HG03432 (cell line): ENCODE results near the gene ABCA4.

Experiments used
- ATAC-seq: cut with Tn5 transposase; IDR thresholded peaks from one replicate; pipeline ENCODE4 v1.9.1; 2021; ENCODE audit warnings: mild to moderate bottlenecking, moderate library complexity; ENCODE audit not compliant: unreplicated experiment

Gene ABCA4

GRCh38 chr1:94105581-94105952, 15.4 kb downstream of the ABCA4 start:
- no peak for ATAC-seq

GRCh38 chr1:94104776-94105580, 16.0 kb downstream of the ABCA4 start:
- ATAC-seq = no peak

GRCh38 chr1:94104127-94104684, 16.7 kb downstream of the ABCA4 start:
- no peak for ATAC-seq

- no peak for ATAC-seq
These were observed 17.3 kb downstream of the ABCA4 start for GRCh38 chr1:94103608-94104007.

GRCh38 chr1:94101613-94102525, 19.1 kb downstream of the ABCA4 start:
- no peak for ATAC-seq

DNA sequence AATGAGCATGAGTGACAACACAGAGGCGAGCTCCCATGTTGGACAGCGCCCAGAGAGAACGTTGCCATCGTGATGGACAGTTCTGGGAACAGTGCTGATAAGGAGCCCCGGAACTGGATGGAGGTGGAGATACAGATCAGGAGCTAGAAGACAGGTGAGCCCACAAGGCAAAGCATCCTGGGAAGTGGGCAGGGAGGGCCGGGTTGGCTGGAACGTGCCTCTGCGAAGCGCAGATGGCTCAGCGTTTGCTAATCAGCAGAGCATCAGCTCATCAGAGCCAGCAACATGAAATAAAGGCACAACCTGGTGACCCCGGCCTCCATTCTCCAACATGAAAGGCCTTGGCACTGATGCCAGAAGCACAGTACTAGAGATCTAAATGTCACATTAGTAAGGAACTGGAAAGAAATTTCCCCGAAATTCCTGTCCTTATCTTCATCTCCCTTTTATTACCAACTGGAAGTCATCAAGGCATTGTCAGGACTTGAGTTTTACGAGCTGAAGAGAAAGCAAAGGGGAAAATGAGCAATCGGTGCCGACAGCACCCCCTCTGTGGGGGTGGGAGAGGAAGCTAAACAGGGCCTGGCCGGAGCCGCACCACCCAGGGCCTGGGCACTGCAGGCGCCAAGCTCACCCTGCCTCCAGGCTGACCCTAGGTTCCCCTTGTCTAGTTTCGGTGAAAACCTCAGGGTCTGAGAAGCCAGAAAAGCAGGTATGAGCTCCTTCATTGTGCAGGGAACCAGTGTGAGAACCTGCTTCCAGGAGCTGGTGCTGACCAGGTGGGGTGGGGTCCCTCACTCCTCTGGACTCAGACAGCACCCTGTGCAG, 19.9 kb downstream of the ABCA4 start:
- no peak for ATAC-seq

GRCh38 chr1:94100129-94100784, 20.7 kb downstream of the ABCA4 start:
- ATAC-seq = no peak

- no peak for ATAC-seq
These were observed 21.6 kb downstream of the ABCA4 start for GRCh38 chr1:94099303-94099702.

GRCh38 chr1:94098585-94099111, 22.3 kb downstream of the ABCA4 start:
- ATAC-seq = no peak

- ATAC-seq = no peak
These were observed 24.0 kb downstream of the ABCA4 start for GRCh38 chr1:94096797-94097549.

DNA sequence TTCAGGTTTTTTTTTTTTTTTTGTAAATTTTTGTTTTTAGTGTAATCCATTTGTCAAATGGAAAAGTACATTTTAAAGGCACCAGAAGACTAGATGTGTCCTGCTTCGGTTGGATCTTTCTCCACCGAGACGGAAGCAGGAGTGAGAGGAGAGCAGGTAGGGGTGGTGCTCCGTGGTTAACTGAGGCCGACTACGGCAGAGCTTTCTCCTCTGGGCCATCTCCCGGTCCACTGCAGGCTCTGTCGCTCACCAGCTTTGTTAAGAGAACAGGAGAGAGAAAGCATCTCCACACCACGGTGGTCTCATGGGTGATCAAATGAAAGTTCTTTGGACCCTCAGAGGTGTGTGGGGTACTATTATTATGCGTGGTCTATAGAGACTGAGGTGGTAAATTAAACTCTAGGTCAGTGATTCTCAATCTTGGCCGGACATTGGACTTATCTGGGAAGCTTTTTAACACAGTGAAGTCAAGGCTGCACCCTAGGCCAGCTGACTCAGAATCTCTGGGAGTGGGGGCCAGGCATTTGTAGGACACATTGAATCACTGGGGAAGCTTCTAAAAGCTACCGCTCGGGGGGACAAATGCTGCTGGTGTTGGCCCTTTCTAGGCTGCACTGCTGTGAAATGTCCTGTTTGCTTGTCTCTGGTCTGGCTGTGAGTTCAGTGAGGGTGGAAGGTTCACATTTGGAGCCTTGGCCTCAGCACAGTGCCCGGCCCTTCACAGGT, 25.0 kb downstream of the ABCA4 start:
- ATAC-seq = no peak

- ATAC-seq = no peak
These were observed 25.8 kb downstream of the ABCA4 start for GRCh38 chr1:94095112-94095637.

GRCh38 chr1:94094469-94095111, 26.4 kb downstream of the ABCA4 start:
- no peak for ATAC-seq

GRCh38 chr1:94093996-94094395, 27.0 kb downstream of the ABCA4 start:
- no peak for ATAC-seq

- no peak for ATAC-seq
These were observed 27.6 kb downstream of the ABCA4 start for GRCh38 chr1:94093396-94093795.

GRCh38 chr1:94092210-94092613, 28.7 kb downstream of the ABCA4 start:
- ATAC-seq = no peak

DNA sequence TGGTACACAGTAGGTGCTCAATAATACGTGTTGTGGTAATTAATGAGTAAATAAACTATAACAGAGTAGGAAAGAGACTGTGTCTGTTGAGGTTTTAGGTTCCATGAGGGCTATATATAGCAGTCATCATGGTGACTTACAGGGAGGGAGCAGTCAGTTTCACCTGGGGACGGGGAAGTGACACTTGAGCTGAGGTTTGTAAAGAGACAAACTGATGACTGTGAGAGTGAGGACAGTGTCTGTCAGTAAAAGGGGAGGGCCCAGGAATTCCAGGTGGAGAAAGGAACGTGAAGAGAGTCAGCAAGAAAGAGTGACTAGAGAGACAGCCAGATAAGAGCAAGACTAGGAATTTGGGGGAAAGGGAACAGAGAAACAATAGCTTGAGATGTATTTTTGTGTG, 30.2 kb downstream of the ABCA4 start:
- no peak for ATAC-seq

DNA sequence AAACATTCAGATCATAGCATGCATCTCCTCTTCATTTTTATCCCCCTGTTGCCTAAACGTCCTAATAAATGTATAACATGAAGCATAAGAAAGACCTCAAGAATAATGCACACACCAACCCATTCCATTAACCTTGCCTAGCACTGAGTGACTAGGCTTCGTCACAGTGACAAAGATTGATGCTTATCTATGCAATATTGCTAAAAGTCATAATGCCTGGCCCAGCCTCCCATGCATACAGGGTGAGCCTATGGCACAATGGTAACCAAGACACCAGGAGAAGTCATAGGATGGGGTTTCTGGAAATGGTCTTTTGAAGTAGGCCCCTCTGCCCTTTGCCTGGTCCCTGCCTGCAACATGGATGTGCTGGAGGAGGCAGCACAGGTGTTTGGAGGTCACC, 33.8 kb downstream of the ABCA4 start:
- ATAC-seq = no peak
